A549 treated with CpdA at 1 μM for 4 hours (cell line): Measurements from ENCODE around the gene CCSER2. TPM values are rescaled to one million over a fixed set of nuclear protein-coding genes. Genes with fewer than 3 reads are reported as not detected.

ENCODE experiments used
- total RNA-seq: library from RNA; stranded (reverse); fragments of 200-300 nt; extraction: Qiagen RNA extraction; gene quantifications from 5 replicates; pipeline ENCODE4 v1.2.3, GENCODE V29; 2022; ENCODE audit warnings: low read depth

Gene CCSER2
- 8.6 to 13.0 TPM (median 11.5 TPM) in 5 replicates for total RNA-seq

DNA sequence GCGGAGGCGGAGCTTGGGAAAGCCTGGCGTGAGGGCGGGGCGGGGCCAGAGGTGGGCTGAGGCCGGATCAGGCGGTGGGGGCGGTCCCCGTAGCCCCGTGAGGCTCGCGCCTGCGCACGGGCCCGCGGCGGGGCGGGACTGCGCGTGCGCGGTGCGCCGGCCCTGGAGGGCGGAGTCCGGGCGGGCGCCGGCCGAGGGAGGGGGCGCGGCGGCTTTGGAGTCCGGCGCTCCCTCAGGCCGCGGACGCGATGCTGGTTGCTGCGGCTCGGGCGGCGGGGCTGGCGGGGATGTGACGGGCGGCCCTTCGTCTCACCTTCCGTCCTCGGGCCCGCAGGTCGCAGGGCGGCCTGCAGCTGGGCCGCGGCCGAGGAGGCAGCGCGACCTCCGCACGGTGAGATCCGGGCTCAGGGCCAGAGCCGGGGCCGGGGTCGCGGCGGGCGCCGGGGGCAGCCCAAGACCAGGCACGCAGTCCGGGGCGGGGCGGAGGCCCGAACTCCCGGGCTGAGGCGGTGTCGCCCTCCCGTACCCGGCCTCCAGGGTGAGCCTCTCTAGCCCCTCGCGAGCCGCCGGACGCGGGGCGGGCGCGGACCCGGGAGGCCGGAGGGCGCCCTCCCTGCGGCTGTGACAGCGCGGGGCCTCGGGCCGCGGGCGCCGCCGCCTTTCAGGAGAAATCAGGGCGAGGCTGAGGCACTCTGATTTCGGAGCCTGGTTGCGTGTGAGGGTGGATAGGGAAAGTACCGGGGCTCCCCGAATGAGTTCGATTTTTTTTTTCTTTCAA lies at the start of gene CCSER2:
CCSER2 (plus strand) TSS at position 172 of the 778 bp plus-strand sequence. CDS start 42,464 bp downstream, outside the sequence.

Other genes starting within 250 kb of the CCSER2 start
- gene GHITM, start 189.1 kb upstream of the CCSER2 start, total RNA-seq, result 202 to 218 TPM (median 213 TPM) in 5 replicates
- gene GPR15LG, start 154.8 kb upstream of the CCSER2 start, total RNA-seq, result not detected in 5 replicates
- 0.06 to 0.13 TPM (median 0.10 TPM) in 4 of 5 replicates, not detected in the other for gene CDHR1, start 134.1 kb upstream of the CCSER2 start, total RNA-seq
- not detected in 5 replicates for gene LRIT2, start 103.0 kb upstream of the CCSER2 start, total RNA-seq
- gene LRIT1, start 87.0 kb upstream of the CCSER2 start, total RNA-seq, result not detected in 5 replicates
- not detected in 5 replicates for gene RGR, start 83.5 kb upstream of the CCSER2 start, total RNA-seq